ENCODE data around the gene EIF3J.
"Not testable (repeated sequence)": the region's sequence is repeated elsewhere in the genome, so short reads cannot be mapped to it uniquely, and the experiment has no call there.

EIF3J gene

DNA sequence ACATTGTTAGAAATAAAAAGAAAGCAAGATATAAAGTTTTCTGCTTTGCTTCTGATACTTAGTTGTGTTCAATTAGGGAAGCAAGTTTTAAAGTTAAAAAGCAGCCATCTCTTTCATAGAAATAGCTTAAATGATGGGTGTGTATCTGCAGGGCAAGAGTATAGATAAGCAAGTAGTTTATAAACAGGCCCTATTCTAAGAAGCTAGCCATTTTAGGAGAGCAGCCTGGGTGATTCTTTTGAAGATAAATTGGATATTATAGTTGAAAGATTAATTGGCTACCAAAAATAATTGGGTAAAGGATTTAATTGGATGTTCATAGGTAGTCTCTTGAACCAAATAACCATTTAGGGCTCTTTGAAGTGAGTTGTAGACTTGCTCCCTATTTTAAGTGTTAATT, 5.6 kb downstream of the EIF3J start:
- no peak for DNase-seq

DNA sequence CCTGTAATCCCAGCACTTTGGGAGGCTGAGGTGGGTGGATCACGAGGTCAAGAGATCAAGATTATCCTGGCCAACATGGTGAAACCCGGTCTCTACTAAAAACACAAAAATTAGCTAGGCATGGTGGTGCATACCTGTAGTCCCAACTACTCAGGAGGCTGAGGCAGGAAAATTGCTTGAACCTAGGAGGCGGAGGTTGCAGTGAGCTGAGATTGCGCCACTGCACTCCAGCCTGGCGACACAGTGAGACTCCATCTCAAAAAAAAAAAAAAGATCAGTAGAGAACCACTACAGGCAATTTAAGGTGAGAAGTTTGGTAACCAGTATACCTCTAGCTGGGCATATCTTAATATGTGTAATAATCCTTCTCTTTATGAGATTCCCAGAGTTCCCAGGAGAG, 7.8 kb downstream of the EIF3J start:
- DNase-seq: not testable (repeated sequence)

DNA sequence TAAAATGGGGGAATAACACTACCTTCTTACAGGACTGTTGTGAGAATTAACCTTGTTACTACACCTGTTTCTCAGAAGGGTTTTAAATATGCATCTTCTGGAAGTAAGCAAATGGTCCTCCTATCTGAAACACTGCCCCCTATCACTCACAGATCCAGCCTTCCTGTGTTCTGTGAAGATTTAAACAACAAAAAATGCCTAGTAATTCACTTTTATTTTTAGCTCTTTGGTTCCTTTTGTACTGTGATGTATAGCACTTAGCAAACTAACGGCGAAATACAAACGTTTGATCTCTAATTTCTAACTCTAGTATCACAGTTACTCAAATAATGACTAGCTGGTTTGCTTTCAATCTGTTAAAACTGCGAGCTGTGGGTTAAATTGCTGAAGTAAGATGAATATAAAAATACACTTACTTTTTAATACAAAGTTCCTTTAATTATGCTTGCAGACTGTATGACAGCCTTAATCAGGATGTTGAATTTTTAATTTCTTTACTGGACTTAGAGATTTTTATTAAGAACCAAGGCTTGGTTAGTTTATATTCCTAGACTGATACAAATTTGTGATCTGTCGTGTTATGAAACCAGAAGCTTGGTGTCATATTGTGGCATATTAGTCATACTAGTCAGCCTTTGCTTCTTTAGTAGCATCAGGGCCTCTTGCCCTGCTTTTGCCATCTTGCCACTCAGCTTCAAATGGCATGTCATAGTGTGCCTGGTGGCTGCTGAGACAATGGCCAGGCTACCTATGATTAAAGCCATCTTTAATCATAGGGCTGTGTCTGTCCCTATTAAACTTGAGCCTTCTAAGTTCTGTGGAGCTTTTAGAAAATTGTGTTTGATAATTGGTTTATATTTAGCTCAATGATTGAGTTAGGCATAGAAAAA, 9.2 kb downstream of the EIF3J start:
- no peak for DNase-seq

DNA sequence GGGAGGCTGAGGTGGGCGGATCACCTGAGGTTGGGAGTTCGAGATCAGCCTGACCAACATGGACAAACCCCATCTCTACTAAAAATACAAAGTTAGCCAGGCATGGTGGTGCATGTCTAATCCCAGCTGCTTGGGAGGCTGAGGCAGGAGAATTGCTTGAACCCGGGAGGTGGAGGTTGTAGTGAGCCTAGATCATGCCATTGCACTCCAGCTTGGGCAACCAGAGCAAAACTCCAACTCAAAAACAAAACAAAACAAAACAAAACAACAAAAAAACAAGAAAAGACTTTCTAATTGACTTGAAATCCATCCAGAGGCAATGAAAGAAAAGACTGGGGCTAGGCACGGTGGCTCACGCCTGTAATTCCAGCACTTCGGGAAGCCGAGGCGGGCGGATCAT, 12.2 kb downstream of the EIF3J start:
- not testable (repeated sequence) for DNase-seq

DNA sequence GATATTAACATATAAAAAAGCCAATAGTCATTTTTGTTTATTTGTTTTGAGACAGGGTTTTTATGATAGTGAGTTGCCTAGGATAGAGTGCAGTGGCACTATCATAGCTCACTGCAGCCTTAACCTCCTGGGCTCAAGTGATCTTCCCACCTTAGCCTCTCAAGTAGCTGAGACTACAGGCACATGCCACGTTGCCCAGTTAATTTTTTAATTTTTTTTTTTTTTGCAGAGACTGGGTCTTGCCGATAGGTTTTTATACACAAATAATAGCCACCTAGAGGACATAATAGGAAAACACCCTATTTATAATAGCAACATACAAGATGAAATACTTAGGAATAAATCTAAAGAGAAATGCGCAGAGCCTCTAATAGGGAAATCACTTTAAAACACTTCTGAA, 13.3 kb downstream of the EIF3J start:
- DNase-seq: no peak

DNA sequence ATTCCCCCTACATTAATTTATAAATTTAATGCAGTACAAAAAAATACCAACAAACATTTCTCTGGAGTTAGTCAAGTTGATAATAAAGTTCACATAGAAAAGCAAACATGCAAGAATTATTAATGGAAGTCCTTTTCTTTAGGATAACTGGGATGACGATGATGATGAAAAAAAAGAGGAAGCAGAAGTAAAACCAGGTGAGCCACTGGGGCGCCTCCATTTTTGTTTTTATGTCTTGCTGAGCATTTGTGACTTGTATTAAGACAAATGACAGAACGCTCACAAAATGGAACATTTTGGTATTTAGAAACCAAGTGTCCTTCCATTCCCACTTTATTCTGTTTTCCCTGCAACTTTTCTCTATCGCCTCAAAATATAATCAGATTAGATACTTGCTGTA, 13.8 kb downstream of the EIF3J start:
- DNase-seq: no peak

DNA sequence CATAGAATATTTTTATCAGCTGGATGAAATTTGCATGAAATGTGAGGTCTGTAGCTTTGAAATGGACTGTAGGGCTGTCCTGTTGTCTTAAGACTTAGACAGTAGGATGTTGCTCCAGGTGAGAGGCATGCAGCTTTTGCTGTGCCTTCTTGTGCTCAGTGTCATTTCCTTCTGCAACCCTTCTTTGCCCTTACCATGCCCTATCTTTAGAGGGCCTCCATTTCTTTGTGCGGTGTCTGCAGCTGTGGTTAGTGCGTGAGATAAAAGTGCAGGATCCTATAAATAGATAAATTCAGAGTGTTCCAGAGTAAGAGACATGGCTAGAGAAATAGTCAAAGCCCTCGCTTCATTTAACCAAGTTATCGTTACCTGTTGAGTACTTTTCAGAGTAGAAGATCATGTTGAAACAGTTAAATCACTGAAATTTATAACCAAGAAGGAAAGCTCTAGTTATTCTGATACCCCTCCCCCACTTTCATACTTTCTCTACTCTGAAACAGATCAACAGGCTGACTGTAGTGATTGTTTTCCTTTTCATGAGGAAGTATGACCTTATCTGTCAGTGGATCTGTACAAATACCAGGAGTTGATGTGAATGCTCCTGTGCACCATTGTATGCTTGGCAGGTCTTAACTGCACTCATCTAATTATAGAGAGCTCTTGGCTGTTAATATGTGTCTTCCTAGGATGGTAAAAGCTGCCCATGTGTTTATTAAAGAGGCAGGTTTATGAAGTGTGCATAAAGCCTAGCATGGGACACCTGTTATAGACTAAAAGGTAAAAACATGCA, 18.2 kb downstream of the EIF3J start:
- no peak for DNase-seq

DNA sequence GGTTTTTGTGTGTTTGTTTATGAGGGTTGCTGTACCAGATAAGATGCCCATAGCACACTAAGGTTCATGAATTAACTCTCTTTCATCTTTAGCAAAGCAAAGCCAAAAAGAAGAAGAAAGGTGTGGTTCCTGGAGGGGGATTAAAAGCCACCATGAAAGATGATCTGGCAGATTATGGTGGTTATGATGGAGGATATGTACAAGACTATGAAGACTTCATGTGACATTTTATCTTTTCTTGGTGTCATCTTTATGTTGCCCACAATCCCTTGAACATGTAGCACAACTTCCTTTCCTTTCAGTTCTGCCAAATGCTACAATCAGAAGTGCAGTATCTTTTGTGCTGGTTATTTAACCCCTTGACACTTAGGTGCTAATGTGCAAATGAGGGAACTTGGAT, 24.0 kb downstream of the EIF3J start:
- DNase-seq: not testable (repeated sequence)

DNA sequence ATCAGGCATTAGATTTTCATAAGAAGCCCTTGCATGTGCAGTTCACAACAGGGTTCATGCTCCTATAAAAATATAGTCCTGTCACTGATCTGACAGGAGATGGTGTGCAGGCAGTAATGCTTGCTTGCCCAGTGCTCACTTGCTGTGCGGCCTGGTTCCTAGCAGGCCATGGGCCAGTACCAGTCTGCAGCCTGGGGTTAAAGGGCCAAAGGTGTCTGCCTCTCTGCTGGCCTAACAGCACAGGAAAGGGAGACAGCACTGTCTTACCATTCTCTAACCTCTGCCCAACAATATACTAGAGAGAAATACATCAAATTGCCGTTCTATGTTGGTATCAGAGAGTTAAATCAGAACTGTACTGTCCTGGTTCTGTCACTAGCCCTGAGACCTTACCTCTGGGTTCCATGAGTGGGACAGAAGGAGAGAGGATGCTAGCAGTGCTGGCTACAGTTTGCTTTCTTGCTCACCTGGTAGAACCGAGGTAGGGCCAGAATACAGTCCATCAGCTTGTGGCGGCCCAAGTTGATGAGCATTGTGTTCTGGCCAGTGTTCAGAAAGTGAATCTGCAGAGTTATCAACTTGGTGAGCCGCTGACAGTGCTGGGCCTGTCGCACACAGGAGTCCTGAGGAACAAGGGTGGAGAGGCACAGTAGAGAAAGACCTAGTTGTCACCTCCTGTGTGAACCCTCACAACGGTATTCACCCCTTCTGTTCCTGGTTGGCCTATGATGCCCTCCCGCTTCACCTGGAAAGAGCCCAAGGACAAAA, 28.6 kb downstream of the EIF3J start:
- DNase-seq: no peak

DNA sequence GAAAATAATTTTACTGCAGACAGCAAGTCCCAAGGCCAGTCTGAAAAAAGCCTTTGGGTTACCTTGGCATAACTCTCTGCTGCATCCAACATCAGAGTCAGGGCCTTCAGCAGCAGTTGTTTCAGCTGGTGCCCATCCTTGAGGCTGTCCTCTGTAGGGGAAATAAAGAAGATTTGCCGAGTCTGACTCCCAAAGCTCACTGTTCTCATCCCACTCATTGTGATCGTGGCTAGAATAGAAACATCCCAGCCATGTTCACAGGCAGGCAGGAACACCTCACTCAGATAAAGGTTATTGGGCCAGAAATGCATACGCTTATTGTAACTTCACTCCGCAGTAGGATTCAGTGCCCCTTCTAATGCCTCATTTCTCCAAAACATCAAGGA, 29.2 kb downstream of the EIF3J start:
- DNase-seq: no peak

DNA sequence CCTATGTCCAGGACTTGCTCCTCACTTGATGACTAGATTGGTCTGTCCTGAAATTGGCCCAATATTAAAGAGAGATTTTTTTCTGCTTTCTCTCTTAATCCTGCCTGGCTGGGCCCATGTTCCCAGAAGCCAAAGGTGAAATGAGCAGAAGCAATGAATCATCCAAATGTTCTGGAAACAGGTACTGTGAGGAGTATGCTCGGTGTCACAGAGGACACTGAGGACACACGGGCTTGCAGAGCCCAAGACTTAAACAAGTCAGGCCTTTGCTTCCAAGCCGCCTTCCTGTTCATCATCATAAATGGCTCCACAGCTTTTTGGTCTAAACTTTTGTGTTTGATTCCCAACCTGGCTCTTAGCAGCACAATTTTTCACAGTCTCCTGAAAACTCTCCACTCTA, 31.4 kb downstream of the EIF3J start:
- no peak for DNase-seq

DNA sequence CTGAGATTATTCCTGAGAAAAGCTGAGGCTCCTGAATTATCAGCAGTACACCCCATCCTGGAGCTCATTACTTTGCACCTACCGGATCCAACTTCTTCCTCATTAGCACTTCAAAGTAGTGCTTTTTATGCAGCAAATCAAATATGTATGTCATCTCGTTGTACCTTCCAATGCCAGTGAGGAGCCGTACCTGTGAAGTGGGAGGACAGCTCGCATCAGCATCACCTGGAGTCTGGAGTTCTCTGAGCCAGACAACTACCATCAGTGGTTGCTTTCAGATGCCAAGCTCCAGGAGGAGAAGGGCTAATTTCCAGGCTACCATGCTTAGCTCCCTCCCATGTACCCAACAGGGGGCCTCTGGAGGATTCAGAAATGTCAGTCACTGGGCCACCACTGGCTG, 32.4 kb downstream of the EIF3J start:
- DNase-seq: no peak

DNA sequence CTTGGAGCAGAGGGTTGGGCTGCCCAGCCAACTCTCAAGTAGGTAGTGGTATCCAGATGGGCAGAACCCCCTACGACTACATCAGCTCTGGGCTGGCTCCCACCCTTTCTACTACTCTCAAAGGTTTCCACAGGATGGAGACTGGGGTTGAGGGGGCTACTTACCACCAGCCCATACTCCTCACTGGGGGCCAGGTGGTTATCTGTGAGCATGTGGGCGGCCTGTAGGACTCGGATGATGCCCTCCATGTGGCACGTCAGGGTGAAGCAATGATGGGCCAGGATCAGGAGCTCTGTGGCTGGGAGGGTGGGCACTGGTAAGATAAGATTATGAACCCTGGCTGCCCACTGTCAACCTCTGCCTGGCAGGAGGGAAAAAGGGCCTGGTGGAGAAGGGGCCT, 33.4 kb downstream of the EIF3J start:
- DNase-seq: no peak

DNA sequence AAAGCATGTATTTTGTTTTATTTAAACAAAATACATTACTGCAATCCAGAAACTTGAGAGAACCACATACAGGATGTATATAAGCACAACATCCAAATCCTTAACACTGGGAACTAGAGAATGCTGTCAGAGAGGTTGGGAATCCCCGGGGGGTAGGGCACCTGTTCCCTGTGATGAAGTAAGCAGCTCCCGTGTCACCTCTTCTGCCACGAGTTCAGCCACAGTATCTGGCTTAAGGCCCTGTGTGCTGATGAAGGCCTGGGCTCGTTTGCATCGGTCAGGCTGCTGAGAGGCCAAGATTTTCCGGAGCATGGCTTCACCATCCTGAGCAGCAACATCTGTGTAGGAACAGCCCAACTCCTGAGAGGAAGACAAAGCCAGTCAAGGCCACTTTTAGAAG, 36.4 kb downstream of the EIF3J start:
- DNase-seq: no peak

DNA sequence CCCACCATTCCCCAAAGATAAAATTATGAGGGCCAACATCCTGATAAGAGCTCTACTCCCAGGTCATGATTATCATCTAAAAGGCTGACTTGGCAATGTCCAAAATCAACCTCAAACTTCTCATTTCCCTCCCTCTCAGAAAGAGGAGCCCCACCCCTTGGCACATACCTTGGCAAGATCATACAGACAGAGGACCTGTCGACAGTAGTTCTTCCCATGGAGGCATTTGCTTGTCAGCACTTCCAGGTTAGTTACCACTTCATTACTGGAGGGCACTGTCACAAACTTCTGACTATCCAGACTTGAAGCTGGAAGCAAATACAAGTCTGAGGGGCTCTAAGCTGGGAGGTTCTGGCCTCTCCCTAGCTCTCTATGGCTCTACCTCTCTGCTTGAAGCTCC, 37.8 kb downstream of the EIF3J start:
- DNase-seq: no peak

DNA sequence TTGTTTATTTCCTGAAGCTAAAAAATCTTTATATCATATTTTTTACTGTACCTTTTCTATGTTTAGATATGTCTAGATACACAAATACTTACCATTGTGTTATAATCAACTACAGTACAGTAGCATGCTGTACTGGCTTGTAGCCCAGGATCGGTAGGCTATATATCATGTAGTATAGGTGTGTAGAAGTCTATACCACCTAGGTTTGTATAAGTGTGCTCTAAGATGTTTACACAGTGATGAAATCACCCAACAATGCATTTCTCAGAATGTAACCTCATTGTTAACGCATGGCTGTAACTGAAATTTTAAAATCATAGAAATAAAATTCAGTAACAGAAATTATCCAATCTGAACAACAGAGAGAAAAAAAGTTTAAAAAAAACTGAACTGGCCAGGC, 43.2 kb downstream of the EIF3J start:
- no peak for DNase-seq

DNA sequence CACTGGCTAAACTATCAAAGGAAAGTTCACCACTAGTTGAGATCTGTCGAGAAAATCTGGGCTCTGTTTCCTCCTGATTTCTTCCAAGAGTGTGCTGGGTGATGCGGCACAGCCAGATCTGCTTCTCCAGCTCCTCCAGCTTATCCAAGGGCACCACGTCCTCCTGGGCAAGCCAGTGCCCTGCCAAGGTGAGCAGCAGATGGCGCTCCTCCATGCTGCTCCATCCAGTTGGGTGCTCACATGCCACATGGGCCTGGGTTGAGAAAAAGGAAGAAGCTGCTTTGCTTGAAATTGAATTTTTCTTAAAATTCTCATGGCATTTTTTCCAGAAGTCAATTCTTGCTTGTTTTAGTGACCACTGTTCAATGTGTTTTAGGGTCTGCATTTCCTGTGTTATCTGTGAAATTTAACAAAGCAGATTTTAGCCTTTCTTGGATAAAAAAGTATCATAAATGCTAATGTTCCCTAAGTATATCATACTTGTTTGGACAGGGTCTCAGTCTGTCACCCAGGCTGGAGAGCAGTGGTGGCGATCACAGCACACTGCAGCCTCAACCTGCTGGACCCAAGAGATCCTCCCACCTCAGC, 47.3 kb downstream of the EIF3J start:
- DNase-seq: peak; percentile 14 to 50

DNA sequence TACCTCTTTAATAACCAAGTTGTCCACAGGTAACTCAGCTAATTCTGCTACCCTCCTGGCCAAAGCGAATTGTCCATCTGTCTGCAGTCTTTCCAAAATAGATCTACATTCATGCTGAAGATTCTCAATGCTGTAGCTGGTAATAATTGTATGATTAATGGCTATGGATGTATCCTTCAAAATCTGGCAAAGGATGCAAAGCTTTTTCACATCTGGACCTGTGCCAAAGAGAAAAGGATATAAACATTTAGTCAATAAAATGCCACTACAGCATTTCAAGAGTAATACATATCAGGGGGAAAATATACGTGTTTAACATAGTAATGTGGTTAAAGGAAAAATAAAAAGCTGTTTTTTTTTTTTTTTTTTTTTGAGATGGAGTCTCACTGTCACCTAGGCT, 48.7 kb downstream of the EIF3J start:
- no peak for DNase-seq

DNA sequence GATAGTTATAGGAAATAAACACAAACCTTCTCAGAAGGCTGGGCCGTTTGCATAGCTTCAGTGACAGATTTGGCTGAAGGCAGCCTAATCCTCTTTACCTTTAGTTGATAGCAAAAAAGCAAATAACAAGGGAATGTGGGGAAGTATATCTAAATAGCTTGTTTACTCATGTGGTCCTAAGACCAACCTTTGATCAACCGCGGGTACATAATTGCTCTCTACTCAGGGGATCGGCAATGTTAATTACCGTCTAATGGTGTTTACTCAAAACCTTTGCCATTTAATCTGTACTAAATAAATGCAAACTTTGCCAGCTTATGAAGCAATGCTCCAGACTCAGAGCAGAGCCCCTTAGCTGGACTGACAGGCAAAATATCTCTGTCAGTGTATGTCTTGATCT, 51.6 kb downstream of the EIF3J start:
- DNase-seq: peak in 1 of 2 experiments; percentile 15

DNA sequence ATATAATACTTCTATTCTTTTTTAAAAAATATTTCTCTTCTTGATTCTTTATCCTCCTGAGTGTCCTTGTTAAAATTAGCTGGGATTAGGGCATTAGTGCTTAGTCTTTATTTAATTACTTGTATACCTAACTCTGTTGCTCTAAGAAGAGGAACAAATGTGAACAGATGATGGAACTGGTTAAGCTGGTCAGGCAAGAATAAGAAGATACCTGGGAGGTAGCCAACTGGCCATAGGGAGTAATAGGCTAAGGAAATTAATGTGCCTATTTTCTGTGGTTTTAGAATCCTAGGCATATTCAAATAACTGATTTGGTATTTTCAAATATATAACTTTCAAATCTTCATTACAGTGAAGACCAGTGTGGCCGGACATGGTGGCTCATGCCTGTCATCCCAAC, 54.4 kb downstream of the EIF3J start:
- no peak for DNase-seq

DNA sequence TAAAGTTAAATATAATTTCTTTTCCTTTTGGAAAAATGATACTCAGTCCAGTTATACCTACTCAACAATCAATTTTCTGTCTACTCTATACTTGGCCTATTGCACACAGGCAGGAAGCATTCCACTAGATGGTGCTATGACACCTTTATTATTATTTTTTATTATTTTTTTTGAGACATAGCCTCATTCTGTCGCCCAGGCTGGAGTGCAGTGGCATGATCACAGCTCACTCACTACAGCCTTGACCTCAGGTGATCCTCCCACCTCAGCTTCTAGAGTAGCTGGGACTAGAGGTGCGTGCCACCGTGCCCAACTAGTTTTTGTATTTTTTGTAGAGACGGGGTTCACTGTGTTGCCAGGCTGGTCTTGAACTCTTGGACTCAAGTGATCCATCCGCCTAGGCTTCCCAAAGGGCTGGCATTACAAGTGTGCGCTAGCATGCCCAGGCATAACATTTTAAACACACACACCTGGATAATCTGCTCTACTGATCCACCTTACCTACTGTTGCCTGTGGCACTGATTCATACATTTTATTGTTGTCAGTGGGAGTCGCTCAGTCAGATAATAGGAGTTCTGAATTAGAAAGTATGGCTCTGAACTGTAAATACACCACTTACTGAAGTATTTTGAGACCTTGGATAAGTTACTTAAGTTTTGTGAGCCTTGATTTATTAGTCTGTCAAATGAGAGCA, 56.2 kb downstream of the EIF3J start:
- DNase-seq: no peak

DNA sequence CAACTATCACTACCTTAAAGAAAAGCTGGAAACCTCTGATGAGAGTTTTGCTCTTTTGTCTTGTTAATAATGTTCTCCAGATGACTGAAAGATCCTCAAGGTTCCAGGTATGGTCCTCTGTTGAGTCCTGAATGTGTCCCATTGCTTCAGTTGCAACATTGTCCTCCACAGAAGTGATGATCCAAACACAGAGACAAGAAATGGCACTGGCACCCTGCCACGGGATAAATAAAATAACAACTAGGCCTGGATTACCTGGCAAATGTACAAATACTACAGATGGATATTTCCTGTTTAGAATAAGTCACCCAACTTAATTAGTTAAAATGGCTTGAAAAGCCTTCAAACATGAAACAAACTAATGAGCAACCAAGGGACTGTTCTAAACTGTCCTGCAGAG, 58.3 kb downstream of the EIF3J start:
- no peak for DNase-seq
